ENCODE data around the gene RNF130. TPM values are rescaled to one million over a fixed set of nuclear protein-coding genes. Genes with fewer than 3 reads are reported as not detected.

Gene RNF130
- total RNA-seq, 1 donor from 2014 or later = 45.9 TPM

DNA sequence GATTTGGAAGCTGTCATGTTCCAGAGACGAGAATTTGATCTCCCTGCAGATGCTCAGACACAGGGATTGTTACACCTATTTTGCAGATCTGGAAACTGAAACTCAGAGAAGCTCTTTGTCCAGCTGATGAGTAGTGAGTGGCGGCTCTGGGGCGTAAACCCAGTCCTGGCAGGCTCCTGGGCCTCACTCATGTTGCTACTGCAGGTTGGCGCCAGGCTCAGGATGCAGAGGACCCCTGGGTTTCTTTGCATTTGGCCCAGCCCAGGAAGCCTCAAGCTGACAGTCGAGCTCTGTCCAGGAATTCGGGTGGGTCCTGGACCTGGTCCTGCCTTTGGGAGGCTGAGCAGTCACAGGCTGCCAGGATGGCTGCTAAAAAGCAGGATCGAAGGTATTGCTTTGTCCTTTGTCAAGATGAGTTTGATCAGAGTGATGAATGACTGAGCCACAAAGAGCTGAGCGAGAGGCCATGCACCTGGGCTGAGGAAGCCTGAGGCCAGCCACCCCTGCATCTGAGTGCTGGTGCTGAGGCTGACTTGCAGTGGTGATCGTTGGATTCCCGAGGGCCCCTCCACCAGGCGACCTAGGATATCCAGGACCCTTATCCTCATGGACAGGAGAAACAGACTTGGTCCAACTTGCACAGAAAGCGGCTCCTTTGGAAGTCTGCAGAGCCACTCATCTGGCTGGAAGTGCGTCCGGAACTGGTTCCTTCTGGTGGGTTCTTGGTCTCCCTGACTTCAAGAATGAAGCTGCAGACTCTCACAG is 8.3 kb upstream of the RNF130 start:
- TF ChIP-seq, protein P1, sequence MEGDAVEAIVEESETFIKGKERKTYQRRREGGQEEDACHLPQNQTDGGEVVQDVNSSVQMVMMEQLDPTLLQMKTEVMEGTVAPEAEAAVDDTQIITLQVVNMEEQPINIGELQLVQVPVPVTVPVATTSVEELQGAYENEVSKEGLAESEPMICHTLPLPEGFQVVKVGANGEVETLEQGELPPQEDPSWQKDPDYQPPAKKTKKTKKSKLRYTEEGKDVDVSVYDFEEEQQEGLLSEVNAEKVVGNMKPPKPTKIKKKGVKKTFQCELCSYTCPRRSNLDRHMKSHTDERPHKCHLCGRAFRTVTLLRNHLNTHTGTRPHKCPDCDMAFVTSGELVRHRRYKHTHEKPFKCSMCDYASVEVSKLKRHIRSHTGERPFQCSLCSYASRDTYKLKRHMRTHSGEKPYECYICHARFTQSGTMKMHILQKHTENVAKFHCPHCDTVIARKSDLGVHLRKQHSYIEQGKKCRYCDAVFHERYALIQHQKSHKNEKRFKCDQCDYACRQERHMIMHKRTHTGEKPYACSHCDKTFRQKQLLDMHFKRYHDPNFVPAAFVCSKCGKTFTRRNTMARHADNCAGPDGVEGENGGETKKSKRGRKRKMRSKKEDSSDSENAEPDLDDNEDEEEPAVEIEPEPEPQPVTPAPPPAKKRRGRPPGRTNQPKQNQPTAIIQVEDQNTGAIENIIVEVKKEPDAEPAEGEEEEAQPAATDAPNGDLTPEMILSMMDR (IDR thresholded peaks at IDR 0.05; ENCODE audit: borderline replicate concordance) = no peak
- intact Hi-C loops (cut with micrococcal nuclease) = loop anchor here (10.0 kb wide), 1 partner anchor 95 kb away; no protein-coding TSS in a partner anchor
- no peak for DNase-seq
- Histone ChIP-seq H3K27ac (replicated peaks) (no peak overlapping the region), H3K4me3 (no peak overlapping the region), H3K4me1 (no peaks in the 10 kb centered on the region), H3K9me3 (replicated peaks) (no peaks in the 10 kb centered on the region), H3K27me3 (ENCODE audit: low read depth) (peaks cover 64% of the 10 kb centered on the region), H3K36me3 (no peaks in the 10 kb centered on the region)

DNA sequence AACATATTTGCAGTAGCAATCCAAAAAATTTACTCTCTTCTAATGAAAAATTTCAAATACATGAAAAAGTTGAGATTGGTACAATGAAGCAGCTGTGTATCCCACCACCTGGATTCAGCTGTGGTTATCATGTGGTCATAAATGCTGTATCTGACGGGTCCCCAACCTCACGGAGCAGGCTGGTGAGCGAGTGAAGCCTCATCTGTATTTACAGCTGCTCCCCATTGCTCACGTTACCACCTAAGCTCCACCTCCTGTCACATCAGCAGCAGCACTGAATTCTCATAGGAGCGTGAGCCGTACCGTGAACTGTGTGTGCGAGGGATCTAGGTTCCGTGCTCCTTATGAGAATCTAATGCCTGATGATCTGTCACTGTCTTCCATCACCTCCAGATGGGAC is 6.8 kb upstream of the RNF130 start:
- Histone ChIP-seq H3K27me3 (ENCODE audit: low read depth) (peaks cover 49% of the 10 kb centered on the region), H3K9me3 (replicated peaks) (no peaks in the 10 kb centered on the region), H3K4me1 (no peaks in the 10 kb centered on the region), H3K4me3 (no peak overlapping the region), H3K27ac (replicated peaks) (no peak overlapping the region), H3K36me3 (no peaks in the 10 kb centered on the region)
- intact Hi-C loops (cut with micrococcal nuclease) = loop anchor here (10.0 kb wide), 1 partner anchor 94 kb away; no protein-coding TSS in a partner anchor
- TF ChIP-seq, protein P1 (IDR thresholded peaks at IDR 0.05; ENCODE audit: borderline replicate concordance) = no peak
- DNase-seq = no peak

GRCh38 chr5:180077594-180078284 is 6.2 kb upstream of the RNF130 start:
- no peak overlapping the region for H3K27ac ChIP-seq (replicated peaks)
- intact Hi-C loops (cut with micrococcal nuclease) = loop anchor here (10.0 kb wide), 1 partner anchor 93 kb away; no protein-coding TSS in a partner anchor
- no peaks in the 10 kb centered on the region for H3K4me1 ChIP-seq
- TF ChIP-seq, protein P1 (IDR thresholded peaks at IDR 0.05; ENCODE audit: borderline replicate concordance) = no peak
- peaks cover 43% of the 10 kb centered on the region for H3K27me3 ChIP-seq (ENCODE audit: low read depth)
- no peaks in the 10 kb centered on the region for H3K36me3 ChIP-seq
- H3K9me3 ChIP-seq (replicated peaks) = no peaks in the 10 kb centered on the region
- no peak overlapping the region for H3K4me3 ChIP-seq
- DNase-seq = no peak

DNA sequence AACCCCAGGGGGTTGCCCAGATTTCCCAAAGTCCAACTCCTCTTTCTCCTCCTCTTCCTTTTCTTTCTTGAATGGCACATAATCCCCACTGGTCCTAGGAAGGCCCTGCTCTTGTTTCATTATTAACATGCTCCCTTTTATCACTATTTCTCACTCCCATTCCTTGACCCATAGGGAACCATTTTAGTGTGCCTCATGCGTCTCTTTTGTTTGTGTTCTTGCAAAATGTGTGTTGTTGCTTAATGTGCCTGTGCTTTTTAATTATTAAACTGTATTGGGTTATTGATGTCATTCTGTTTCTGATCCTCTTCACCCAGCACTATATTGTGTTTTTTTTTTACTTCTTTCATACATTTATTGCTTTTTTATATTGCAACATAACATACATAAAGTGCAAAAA is 4.1 kb upstream of the RNF130 start:
- Histone ChIP-seq H3K9me3 (replicated peaks) (peaks cover 6% of the 10 kb centered on the region), H3K4me3 (no peak overlapping the region), H3K27ac (replicated peaks) (no peak overlapping the region), H3K36me3 (no peaks in the 10 kb centered on the region), H3K4me1 (peaks cover 13% of the 10 kb centered on the region), H3K27me3 (ENCODE audit: low read depth) (peaks cover 24% of the 10 kb centered on the region)
- no peak for DNase-seq
- intact Hi-C loops (cut with micrococcal nuclease) = loop anchor here (10.0 kb wide), 1 partner anchor 91 kb away; no protein-coding TSS in a partner anchor
- TF ChIP-seq, protein P1 (IDR thresholded peaks at IDR 0.05; ENCODE audit: borderline replicate concordance) = no peak

DNA sequence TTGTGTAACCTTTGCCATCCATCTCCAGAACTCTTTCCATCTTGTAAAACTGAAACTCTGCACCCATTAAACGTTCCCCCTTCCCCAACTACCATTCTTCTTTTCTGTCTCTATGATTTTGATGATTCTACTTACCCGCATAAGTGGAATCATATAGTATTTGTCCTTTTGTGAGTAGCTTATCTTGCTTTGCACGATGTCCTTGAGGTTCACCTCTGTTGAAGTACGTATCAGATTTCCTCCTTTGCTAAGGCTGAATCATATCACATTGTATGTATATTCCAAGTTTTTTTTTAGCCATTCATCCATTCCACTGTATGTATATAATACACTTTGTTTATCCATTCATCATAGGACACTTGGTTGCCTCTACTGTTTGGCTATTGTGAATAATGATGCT is 2.9 kb upstream of the RNF130 start:
- TF ChIP-seq, protein P1 (IDR thresholded peaks at IDR 0.05; ENCODE audit: borderline replicate concordance) = no peak
- Histone ChIP-seq H3K4me1 (peaks cover 25% of the 10 kb centered on the region), H3K9me3 (replicated peaks) (peaks cover 6% of the 10 kb centered on the region), H3K36me3 (no peaks in the 10 kb centered on the region), H3K27ac (replicated peaks) (no peak overlapping the region), H3K27me3 (ENCODE audit: low read depth) (peaks cover 13% of the 10 kb centered on the region), H3K4me3 (no peak overlapping the region)
- intact Hi-C loops (cut with micrococcal nuclease) = loop anchor here (10.0 kb wide), 1 partner anchor 90 kb away; no protein-coding TSS in a partner anchor
- no peak for DNase-seq
